NCI-H510A treated with DMSO at 0.1 percent for 48 hours (cell line): ENCODE data around the gene ZNF75A.
A peak's percentile ranks its signal among the peaks of the same experiment; 100 is the strongest.
"Not testable (repeated sequence)": the region's sequence is repeated elsewhere in the genome, so short reads cannot be mapped to it uniquely, and the experiment has no call there.

ENCODE experiments used
- DNase-seq: peaks from one replicate; lab custom pipeline; 2025; lab: John Stamatoyannopoulos, UW

The ZNF75A gene

DNA sequence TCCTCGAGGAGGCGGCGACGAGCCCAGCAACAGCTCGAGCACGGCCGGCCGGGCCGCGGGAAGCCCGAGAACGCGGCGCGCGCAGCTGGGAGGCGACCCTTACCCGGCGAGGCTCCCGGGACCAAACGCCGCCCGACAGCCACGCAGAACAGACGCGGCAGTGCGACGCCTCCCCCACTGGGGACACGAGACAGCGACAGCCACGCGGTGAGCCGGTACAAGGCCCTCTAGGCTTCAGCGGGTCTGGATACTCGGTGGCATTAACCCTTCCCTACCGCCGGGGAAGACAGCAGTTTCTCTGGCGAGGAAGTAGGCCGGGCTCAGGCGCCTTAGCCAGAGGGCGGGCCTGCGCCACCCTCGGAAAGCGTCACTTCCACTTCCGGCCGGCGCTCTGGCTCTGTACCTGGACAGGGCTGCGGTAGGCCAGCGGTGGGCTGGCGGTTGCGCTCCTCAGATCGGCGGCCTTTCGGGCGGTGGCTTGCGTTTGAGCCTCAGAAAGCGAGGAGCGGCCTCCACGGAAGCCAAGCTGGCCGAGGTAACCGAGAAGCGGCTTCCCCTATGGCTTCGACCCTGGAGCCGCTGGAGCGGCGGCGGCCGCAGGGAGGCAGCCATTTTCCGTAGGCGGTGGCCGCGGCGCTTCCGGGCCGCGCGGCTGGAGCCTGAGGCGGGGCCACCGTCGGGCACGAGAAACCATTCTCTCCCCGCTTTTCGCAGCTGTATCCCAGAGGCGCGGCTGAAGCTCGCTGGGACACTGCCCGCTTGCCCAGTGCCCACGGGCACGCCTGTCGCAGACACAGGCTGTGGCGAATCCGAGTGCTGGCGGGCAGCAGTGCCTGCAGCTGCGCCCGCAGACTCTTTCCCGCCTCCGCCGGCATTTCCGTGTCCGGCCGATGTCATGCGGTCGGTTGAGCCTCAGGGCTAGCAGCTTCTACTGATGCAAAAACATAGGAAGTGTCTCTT, at the start of gene ZNF75A, which contains the start of gene TIGD7:
ZNF75A (plus strand) TSS at position 389 of the 960 bp plus-strand sequence. CDS start 2,932 bp downstream, outside the sequence.
TIGD7 (minus strand) TSS at position 322 of the 960 bp plus-strand sequence. CDS start 4,816 bp downstream, outside the sequence.
- DNase-seq, result peak; percentile 73

DNA sequence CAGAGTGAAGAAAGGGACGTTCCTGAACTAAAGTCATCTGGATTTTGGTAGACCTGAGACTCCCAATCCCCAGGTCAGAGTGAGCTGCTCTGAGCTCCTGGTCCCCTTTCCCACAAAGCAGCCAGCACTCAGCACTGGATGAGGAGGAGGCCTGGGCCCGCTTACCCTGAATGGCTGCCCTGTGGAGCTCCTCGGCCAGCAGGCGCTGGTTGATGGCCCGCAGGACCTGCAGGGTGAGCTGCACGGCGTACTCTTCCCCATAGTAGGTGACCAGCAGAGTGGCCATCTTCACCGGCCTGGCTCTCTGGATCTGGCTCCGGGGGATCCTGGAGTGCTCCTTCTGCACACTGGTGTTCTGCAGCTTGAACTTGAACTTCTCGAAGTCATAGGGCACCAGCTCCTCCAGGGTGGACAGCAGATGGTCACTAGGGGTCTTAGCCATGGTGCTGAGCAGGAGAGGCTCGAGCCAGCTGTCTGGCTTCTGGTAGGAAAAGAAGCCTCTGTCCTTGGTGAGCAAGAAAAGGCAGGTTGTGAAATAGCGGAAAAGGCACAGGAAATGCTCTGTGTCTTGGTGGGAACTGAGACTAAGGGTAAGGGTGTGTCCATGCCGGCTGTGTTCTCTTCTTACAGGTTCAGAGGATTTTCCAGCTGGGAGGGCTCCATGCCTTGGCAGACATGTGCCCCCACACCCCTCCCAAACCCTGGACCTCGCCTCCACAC, 49.0 kb upstream of the ZNF75A start, which contains the start of gene MEFV:
MEFV (minus strand) TSS at position 488 of the 720 bp plus-strand sequence; CDS start at position 442, 46 bp downstream.
- no peak for DNase-seq

- no peak for DNase-seq
These were observed 48.3 kb upstream of the ZNF75A start for GRCh38 chr16:3256866-3257465.

DNA sequence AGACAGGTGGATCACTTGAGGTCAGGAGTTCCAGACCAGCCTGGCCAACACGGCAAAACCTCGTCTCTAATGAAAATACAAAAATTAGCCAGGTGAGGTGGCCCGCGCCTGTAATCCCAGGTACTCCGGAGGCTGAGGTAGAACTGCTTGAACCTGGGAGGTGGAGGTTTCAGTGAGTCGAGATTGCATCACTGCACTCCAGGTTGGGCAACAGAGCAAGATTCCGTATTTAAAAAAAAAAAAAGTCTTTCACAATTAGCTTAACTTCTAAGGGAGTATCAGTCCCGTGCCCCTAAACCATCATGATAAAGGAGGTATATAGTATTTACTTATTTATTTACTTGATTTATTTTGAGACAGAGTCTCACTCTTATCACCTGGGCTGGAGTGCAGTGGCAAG, 45.5 kb upstream of the ZNF75A start:
- DNase-seq, result no peak

DNA sequence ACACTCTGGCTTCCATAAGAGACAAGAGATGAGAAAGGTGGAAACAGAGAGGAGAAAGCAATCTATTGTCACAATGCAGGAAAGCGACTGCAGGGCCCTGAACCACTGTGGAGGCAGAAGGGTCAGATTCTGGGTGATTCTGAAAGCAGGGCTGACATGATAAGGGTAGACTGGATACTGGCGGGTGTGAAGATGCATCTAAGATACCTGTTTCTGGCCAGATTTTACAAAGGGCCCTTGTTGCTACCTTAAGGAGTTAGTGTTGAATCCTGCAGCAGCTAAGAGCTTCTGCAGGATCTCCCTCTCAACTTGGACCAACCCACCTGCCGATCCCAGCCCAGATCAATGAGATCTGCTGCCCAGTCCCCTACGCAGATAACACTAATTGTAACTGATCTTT, 42.8 kb upstream of the ZNF75A start:
- DNase-seq, result no peak

- DNase-seq, result peak; percentile 84
These were observed 40.9 kb upstream of the ZNF75A start for GRCh38 chr16:3264137-3265036.

DNA sequence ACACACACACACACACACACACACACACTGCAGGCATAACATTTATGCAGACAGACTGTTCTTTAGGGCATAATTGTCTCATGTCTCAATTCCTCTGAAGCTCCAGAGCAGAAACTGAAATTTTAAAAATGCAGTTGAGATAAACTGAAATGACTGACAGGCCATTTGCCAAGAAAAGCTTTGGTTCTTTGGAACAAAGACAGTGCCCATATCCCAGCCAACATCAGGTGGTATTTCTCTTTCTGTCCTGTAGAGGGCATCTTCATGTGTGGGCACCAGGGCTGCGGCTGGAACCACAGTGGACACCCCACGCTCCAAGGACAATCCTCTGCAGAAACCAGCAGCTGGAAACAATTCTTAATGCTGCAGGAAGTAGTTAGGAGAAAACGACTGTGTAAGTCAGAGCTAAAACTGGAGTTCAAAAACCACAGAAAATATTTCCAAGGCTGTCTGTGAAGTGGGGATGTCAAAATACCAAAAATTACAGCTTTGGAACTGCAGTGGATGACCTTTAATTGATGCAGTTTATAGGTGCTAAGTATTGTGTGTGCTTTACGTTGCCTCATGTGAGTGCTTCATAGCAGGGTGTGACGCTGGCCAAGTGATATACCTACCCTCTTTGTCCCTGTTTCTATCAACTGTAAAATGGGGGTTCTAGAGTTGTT, 38.3 kb upstream of the ZNF75A start:
- DNase-seq, result no peak

GRCh38 chr16:3268294-3268693, 37.0 kb upstream of the ZNF75A start:
- DNase-seq, result no peak

GRCh38 chr16:3270718-3271117, 34.6 kb upstream of the ZNF75A start:
- DNase-seq, result not testable (repeated sequence)

DNA sequence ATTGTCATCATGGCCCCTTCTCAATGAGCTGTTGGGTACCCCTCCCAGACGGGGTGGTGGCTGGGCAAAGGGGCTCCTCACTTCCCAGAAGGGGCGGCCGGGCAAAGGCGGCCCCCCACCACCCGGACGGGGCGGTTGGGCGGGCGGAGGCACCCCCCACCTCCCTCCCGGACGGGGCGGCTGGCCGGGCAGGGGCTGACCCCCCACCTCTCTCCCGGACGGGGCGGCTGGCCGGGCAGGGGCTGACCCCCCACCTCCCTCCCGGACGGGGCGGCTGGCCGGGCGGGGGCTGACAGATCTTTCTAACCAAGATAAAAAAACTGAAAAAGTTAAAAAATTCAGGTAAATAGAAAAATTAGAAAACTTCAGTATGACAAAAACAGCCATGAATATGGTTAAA, 34.0 kb upstream of the ZNF75A start:
- not testable (repeated sequence) for DNase-seq

GRCh38 chr16:3274490-3274889, 30.8 kb upstream of the ZNF75A start:
- DNase-seq, result no peak

DNA sequence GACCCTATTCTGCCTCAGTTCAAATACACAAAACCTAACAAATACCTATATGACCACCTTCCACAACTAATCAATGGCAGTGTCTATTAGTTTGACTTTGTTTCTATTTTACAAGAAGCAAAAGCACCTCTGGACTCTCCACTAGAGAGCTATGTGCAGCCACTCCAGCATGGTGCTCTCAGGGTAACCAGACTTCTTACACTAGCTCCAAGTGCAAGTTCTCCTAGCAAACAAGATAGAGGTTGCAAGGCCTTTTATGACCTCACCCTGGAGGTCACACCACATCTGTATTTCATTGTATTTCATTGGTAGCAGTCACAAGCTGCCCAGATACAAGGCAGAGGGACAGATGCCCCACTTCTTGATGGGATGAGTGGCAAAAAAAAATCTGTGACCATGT, 30.4 kb upstream of the ZNF75A start:
- DNase-seq, result no peak

GRCh38 chr16:3276679-3277078, 28.6 kb upstream of the ZNF75A start:
- DNase-seq, result no peak

DNA sequence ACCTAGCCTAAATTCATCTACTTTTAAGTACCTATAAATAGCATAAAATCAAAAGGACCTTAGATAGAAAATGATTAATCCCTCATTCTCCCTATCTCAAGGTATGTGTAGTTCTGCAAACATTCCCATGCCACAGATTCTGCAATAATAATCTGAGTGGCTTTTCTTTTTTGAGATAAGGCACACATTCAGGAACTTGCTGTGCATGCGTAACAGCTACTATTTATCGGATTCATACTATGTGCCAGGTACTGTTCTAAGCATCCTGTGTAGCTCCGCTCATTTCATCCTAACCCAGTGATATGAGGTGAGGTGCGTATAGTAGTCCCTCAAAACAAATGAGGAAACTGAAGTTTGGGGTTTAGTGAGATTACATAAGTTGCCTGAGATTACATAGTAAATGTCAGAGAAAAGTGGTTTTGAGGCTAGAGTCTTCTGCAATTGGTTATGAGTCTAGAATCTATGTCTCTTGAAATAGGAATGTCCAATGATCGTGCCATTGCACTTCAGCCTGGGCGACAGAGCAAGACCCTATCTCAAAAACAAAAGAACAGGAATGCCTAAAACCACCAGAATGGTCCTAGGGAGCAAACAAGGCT, 24.0 kb upstream of the ZNF75A start:
- no peak for DNase-seq

DNA sequence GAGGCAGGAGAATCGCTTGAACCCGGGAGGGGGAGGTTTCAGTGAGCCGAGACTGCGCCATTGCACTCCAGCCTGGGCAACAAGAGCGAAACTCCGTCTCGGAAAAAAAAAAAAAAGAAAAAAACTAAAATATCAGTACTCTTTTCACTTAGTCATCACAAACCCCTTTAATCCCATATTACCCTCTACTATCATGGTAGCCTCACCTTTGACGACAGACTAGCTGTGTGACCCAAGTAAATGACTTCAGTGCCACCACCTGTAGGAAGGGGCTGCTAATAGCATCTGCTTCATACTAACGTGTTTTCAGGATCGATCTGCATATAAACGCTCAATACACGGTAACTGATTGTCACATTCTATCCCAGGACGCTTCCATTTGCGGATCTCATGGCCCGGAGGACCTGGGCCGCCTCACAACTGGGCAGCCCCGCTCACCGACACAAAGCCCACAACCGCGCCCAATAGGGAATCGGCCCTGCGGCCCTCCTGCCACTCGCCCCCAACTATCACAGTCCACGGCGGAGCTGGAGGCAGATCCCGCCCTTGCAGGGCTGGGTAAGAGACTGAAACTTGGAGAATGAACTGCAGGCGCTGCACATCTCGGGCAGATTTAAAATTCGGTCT, 23.1 kb upstream of the ZNF75A start:
- peak; percentile 69 for DNase-seq

GRCh38 chr16:3282730-3283542, 22.4 kb upstream of the ZNF75A start, which contains the start of gene ZNF263:
Gene ZNF263, plus strand, starts transcription at chr16:3283491. Its CDS starts 328 bp downstream, at chr16:3283819.
- DNase-seq, result peak; percentile 92

DNA sequence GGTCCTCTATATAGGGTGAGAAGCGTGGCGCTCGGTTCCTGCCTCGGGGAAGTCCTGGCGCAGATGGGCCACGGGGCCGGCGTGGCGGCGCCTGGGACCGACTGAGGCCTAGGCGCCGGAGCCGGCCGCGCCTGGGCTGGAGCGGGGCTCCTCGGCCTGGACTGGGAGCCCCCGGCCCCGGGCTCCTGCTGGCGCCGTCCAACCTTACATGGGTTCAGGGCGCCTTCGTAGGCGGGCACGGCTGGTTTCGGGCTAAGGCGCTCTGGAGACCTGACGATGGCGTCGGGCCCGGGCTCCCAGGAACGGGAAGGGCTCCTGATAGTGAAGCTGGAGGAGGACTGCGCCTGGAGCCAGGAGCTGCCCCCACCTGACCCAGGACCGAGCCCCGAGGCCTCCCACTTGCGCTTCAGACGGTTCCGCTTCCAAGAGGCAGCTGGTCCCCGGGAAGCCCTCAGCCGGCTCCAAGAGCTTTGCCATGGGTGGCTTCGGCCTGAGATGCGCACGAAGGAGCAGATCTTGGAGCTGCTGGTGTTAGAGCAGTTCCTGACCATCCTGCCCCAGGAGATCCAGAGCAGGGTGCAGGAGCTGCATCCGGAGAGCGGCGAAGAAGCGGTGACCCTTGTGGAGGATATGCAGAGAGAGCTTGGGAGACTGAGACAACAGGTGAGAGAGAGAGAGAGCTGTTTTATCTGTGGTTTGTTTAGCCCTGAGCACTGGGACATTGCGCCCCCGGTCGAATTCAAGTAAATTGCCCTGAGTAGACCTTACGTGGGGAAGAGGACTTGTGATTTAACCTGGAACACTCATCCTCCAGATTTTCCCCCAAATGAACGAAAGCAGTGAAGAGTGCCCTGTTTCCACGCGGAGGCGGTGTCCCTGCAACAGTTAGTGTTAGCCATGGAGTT, 21.5 kb upstream of the ZNF75A start:
- no peak for DNase-seq

- DNase-seq, result no peak
These were observed 20.2 kb upstream of the ZNF75A start for GRCh38 chr16:3285131-3285530.
